ENCODE data around the gene RPL10.

RPL10 gene

GRCh38 chrX:154362085-154362742, 36.0 kb upstream of the RPL10 start:
- DNase-seq (ENCODE audit: low spot score), result no peak

DNA sequence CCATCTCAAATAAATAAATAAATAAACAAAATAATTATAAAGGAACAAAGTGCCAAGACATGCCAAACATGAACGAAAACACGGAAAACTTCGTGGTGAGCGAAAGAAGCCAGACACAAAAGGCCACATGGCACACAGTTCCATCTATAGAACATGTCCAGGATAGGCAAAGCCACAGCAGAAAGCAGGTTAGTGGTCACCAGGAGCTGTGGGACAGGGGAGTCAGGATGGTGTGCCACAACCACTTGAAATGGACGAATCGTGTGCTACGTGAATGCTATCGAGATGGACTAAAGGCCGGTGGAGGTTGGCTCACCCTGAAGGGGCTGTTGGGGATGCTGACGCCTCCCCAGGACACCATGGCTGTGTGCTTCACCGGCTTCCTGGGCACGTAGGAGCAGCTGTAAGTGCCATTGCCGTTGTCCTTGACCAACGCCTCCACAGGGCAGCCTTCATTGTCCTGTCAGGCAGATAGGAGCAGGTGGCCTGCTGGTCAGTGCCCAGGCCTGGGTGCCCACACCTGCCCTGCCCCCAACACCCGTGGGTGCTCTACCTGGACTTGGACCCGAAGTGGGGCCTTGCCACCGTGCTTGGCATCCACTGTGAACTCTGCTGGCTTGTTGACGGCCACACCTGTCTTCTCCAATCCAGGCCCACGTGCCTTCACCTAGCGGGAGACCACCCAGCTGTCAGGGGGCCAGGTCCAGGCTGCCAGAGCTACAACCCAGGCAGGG, 34.3 kb upstream of the RPL10 start:
- no peak for DNase-seq (ENCODE audit: low spot score)

- no peak for DNase-seq (ENCODE audit: low spot score)
Measured at GRCh38 chrX:154365052-154365600, 33.1 kb upstream of the RPL10 start.

DNA sequence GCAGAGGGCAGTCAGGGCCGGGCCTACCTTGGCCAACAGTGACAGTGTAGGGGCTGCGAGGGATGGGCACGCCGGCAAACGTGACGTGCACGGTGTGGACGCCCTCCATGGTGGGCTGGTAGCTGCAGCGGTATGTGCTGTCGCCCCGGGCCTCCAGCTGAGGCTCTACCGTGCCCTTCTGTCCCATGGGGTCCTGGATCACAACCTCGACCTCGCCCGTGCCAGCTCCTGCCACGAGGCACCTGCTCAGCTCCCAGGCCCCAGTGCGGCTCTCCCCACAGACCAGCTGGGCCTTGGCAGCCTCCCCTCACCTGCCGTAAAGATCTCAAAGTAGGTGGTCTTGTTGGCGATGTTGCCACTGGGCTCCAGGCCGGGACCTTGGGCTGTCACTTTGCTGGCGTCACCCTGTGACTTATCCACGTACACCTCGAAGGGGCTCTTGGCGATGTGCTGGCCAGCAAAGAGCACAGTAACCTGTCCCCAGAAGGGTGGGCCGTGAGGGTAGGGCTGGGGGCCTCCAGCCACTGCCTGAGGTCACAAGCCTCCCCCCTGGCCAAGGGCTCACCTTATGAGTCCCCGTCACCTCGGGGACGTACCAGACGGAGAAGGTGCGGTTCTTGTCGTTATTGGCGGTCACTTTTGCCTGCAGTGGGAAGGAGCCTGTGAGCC, 32.0 kb upstream of the RPL10 start:
- DNase-seq (ENCODE audit: low spot score), result no peak

- no peak for DNase-seq (ENCODE audit: low spot score)
Measured at GRCh38 chrX:154366666-154367055, 31.5 kb upstream of the RPL10 start.

DNA sequence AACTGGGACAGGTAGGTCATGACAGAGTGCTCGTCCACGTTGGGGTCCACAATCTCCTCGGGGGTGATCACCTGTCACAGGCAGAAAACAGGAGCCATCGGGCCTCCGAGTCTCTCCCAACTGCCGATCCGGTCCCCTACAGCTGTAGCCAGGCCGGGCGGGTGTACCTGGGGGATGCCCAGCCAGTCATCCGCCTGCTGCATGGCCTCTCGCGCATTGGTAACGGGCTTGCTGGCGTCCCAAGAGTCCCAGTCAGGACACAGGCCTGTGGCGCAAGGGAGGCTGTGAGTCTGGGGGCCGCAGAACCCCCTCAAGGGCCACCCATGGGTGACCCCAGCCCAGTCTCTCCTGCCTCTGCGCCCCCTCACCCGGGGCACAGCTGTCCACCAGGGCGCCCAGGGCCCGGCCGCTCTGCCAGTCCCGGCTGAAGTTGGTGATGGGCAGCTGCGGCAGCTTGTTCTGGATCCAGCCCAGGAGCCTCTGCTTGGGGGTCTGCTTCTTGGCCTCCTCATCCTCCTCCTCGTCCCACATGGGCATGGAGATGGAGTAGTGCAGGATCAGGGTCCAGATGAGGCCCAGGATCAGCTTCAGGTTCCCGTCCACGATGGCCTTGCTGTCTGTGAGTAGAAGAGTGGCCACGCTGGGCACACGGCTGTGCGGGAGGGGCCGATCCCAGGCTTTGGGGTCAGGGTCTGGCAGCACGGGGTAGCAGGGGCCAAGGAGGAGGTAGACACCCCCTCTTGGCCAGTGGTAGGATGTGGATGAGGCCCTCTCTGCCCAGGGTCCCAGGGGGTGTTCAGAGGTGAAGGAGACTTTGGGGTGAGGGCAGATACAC, 30.5 kb upstream of the RPL10 start:
- DNase-seq (ENCODE audit: low spot score), result no peak

DNA sequence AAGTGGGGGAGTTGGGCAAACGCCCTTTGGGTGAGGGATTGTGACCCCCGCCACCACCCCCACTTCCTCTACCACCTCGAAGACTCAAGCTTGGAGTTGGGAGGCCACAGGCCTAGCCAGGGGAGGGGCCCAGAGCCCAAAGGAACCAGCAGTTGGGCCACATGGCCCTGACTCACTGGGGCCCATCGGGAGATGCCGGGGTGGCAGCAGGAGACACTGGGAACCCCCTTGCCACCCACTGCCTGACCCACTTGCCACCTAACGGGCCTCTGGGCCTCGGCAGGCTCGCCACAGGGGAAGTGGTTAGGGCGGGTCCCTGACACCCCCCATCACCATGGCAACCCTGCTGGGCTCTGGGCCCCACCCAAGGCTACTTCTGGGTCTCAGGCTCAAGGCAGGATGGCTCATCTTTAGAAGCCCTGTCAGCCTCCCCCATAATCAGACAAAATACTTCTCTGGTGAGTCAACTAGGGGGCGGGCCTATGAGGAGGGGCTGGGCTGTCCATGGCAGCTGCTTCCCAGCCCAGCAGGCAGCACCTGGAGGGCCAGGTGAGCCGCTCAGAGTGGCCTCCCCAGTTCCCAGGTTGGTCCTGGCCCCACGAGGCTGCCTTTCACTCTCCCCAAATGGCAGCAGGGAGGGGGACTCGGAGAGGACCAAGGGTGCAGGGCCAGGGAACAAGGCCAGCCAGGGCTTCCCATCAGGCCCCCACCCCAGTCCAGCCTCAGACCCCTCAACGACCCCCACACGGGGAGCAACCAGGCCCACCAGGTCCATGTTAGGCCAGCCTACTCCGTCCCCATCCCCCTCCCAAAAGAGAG, 29.3 kb upstream of the RPL10 start:
- peak; percentile 93 for DNase-seq (ENCODE audit: low spot score)

DNA sequence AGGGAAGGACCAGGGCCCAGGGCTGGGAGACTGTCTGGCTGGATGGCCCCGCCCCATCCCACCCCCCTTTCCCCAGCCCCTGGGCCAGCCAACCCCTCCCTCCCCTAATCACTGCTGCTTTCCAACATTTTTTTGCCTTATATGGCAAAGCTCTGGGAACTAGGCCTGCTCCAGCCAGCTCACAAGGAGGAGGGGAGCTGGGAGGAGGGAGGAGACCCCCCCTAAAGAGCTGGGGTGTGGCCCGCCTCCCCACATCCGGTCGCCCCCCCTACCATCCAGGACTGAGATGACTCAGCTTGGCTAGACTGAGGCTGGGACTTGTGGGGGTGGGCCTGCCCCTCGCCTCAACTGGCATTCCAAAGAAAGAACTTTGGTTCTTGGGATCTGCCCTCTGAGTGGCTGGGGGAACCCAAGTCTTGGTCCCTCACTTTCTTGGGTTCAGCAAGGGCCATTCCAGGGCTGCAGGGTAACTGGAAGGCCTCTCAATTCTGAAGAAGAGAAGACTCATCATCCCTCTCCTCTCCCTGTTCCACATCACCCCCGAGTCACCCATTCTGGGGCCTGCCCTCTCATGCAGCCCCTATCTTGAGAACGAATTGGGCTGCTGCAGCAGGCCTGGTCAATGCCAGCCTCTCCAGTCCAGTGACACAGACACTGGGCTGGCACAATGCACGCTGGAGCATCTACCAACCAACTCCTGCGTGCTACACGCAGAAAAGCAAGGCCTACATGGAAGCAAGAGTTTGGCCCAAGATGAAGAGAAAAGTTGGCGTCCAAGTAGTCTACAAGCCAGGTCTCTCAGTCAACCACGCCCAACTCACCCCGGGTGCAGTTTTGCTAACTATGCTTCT, 28.5 kb upstream of the RPL10 start:
- peak; percentile 94 for DNase-seq (ENCODE audit: low spot score)

DNA sequence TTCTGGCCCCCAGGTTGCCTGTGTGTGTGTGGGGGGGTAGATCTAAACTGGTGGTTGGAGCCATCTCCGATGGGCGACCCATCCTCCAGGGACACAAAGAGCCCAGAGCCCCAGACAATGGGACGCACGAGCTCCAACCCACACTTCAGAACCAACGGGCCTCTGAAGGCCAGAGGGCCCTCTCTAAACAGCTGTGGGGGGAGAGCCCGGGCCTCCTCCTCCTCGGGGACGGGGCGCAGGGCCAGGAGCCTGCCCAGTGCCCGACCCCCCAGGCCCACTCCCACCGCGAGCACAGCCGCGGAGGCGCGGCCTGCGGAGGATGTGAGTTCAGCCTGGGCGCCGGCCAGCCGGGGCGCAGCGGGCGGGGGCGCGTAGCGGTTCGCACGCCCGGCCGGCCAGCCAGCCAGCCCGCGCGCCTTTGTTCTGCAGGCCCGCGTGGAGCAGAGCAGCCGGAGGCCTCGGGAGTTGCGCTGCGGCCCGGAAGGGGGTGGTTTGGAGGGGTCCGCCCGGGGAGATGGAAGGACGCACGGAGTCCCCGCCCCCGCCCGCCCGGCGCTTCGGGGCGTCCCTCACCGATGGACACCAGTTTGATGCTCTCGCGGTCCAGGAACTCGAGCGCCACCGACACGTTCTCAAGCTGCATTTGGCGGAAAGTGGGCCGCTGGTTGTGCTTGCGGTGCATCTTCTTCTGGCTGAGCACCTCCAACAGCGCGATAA, 27.7 kb upstream of the RPL10 start:
- DNase-seq (ENCODE audit: low spot score), result no peak

DNA sequence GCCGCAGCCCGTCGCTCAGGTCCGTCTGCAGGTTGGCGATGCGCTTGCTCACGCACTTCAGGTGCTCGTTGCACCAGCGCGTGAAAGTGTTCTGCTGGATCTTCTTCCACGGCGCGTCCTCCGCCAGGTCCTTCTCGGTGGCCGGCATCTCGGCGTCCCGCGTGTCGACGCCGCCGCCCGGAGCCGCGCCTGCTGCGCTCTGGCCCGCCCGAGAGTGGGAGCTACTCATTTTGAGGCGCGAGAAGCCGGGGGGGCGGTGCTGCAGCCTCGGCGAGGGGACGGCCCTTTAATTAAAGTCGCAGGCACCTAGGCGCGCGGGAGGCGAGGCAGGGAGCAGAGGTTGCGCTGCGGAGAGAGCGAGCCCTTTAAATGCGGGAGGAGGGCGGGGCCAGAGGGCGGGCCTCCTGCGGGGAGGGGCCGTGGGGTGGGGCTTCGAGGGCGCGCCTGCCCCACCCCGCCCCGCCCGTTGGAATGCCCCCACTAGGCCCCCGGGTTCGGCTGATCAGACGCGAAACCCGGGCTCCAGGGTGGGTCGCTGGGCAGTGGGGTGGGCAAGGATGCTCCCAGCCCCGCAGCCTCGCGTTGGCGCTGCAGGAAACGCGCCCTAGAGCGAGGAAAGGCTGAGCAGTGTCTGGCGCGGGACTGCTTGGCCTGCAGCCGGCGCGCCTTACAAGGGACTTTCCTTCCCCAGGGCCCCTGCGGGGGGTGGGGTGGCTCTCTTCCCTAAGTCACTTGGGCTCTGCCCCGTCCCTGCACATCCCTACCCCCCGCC, 27.0 kb upstream of the RPL10 start:
- peak; percentile 92 for DNase-seq (ENCODE audit: low spot score)

DNA sequence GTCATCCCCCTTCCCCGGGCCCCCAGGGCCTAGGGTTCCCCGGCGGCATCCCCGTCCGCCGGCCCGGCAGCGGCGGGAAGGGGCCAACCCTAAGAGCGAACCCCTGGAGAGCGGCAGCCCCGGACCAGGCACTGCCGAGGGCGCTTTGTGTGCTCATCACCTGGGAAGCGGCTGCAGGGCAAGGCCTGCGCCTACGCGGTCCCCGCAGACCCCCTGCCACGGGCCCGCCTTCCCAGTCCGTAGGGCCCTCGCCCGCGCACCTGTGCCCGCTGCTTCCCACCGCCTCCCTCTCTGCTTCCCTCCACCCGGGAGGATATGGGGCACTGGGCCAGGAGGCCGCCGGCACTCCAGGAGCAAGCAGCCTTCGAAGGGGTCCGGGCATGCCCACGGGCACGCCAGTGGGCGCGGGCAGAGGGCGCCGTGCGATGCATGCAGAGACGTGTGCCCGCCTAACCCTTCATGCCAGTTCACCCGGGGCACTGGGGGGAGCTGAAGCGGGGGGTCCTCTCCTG, 26.3 kb upstream of the RPL10 start:
- DNase-seq (ENCODE audit: low spot score), result no peak

DNA sequence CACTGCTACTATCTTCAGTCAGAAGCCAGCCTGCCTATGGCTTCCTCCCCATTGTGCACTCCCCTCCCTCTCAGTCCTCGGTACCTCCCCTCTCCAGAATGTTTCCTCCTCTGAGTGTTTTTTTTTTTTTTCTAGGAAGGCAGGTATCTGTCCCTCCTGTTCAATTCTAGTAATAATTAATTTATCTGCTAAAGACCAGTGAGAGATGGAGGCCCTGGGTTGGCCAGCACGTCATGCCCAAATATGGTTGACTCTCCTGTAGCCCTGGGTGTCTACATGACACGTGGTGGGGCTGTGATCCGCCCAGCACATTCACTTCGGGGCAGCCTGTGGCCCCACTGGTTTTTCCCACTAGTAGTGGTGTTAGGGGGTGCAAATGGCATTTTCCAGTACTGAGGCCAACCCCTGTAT, 25.6 kb upstream of the RPL10 start:
- peak; percentile 72 for DNase-seq (ENCODE audit: low spot score)

DNA sequence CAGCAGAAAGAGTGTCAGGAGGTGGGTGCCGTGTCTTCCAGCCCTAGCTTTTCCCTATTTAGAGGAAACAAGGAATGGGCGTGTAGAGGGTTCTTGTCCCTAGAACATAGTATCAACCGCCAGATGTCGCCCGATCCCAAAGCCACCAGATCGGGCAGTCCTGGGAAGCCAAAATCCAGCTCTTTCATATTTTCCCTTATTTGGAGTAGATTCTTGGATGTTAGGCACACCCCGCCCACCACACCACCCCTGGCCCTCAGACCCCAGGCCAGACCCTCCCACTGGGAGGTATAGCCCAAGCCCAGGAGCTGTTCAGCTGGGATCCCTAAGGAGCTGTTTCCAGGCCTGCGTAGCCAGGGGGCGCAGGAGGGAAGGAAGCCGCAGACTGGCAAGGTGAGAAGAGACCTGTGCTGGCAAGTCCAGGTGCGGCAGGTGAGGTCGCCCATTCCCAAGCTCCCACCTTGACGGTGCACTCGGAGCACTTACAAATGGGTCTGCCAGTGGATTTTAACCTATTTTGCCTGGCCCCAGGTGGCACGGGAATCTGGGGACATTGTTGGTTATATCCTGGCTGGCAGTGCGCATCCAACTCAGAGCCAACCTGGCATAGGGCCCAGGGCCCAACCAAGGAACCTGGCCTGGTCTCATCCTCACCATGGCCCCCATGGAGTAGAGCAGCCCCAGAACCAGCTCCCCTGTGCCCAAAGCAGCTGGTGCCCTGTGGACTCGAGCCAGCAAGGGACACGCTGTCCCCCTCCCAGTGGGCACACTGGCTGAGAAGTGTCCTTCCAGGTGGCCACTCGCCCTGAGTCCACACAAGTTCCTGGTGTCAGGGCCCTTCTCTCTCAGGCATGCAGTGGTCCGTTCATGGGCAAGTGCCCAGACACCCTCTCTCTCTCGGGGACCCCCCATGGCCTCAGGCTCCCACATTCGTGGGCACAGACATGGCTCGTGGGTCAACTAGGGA, 24.6 kb upstream of the RPL10 start:
- DNase-seq (ENCODE audit: low spot score), result peak; percentile 85

DNA sequence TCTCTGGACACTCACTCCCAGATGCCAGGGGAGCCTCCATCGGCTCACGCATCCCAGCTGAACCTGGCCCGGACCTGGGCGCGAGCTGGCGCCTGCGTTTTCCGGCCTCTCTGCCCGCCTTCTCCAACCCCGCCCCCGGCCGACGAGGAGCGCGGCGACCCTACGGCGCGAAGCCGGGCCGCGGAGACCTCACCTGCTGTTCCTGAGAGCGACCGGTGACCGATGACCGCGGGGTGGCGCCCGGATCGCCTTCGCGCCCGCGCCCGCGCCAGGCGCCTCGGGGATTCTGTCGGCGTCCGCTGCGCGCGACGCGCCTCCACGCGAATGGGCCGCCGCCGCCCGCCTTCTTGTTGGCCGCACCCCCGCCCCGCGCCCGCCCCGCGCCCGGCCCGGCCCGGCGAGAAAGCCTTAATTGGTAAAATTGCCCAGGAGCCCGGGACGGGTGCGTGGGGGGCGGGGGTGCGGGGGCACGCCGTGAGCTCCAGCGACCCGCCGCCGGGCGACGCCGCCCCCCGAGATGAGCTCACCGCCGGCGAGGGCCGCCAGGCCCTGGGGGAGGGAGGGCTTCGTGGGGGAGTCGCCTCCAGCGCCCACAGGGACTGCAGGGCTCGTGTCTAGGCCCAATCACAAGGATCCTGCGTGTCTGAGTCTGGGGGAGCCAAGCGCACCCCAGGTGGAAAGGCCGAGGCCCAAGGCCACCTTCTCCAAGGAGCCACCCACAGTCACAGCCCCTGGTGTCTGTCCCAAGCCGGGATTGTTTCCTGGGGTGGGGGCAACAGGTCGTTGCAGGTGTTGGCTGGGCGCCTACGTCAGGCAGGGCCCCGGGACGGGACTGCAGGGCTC, 23.6 kb upstream of the RPL10 start, which contains the start of gene FLNA:
Gene FLNA, minus strand, starts transcription at position 322 of the 843 bp plus-strand sequence. CDS start 3,389 bp downstream, outside the sequence.
- no peak for DNase-seq (ENCODE audit: low spot score)

DNA sequence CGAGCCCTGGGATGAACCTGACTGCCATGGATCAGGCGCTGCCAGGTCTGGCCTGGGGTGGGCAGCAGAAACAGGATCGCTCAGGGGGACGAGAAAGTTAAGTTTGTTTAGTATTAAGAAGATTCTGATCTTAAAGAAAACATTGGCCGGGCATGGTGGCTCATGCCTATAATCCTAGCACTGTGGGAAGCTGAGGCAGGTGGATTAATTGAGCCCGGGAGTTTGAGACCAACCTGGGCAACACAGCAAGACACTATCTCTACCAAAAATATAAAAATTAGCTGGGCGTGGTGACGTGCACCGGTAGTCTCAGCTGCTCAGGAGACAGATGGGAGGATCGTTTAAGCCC, 23.0 kb upstream of the RPL10 start:
- no peak for DNase-seq (ENCODE audit: low spot score)

GRCh38 chrX:154376774-154377173, 21.4 kb upstream of the RPL10 start:
- no peak for DNase-seq (ENCODE audit: low spot score)

Data from RKO (cell line).